ENCODE data around the gene CTXND1. TPM values are rescaled to one million over a fixed set of nuclear protein-coding genes. Genes with fewer than 3 reads are reported as not detected.
A peak's percentile ranks its signal among the peaks of the same experiment; 100 is the strongest.

The CTXND1 gene
- total RNA-seq, 1 experiment from 2014 or later, result under 0.01 TPM

GRCh38 chr15:80210611-80211573, 41.1 kb downstream of the CTXND1 start:
- no peak for DNase-seq (ENCODE audit: low read depth)

DNA sequence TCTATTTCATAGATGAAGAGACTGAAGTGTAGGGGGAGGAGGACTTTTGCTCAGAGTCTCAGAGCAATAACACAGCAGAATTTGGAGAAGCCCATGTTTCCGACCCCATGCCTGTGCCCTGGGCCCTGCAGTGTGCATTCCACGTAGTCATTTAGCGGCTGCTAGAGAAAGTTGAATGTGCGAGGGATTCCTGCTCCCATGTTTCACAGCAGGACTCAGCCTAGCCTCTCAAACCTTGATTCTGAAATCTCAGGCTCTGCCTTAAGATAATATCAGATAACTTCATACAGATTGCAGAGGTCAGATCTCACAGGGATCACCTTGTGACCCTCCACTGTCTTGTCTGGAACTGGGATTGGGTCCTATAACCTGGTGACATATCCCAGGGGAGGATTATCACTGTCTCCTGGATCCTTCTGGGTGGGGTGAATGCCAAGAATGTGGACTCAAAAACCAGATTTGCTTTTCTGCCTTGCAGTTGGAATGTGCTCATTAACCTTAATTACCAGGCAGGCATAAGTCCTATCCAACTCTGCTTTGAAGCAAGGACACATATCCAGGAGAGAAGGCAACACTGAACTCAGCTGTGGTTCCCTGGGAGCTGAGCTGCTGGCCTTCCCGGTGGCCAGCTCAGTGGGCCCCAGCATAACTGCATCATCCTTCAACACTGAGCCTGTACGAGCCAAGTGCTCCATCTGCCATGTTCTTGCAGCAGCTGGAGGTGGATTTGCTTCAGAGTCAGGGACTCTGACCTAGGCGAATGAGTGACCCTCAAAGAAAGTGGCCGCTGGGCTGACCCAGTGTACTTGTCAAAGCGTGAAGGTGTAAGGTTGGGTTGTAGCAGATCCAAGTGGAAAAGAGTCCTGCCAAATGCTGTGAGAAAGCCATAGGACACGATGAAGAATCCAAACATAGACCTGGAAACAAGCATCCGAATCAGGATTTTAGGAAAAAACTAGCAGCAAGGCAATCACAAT, 43.0 kb downstream of the CTXND1 start:
- DNase-seq (ENCODE audit: low read depth), result no peak

DNA sequence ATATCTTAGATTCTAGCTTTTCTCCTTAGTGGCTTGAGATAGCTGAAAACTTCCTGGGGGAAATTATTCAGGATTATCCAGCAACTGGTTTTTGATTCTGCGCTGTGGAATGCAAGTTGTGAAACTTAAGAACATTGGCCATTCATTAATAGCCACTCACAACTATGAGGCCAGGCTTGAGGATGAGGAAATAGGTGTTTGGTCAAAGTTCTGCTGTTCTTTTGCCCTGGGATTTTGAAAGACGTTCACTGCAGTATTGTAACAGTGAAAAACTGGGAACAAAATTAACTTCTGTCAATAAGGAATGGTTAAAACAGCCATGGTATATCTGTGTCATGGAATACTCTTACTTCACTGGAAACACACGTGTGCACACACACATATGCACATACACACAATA, 44.1 kb downstream of the CTXND1 start:
- no peak for DNase-seq (ENCODE audit: low read depth)

- DNase-seq (ENCODE audit: low read depth), result no peak
These were observed 47.8 kb downstream of the CTXND1 start for GRCh38 chr15:80204231-80204630.

GRCh38 chr15:80203361-80203885, 48.6 kb downstream of the CTXND1 start:
- DNase-seq (ENCODE audit: low read depth), result no peak

GRCh38 chr15:80202641-80203360, 49.2 kb downstream of the CTXND1 start:
- no peak for DNase-seq (ENCODE audit: low read depth)

GRCh38 chr15:80202016-80202315, 50.0 kb downstream of the CTXND1 start:
- no peak for DNase-seq (ENCODE audit: low read depth)

- DNase-seq (ENCODE audit: low read depth), result no peak
These were observed 50.6 kb downstream of the CTXND1 start for GRCh38 chr15:80201256-80202015.

GRCh38 chr15:80199869-80200268, 52.1 kb downstream of the CTXND1 start:
- DNase-seq (ENCODE audit: low read depth), result no peak

DNA sequence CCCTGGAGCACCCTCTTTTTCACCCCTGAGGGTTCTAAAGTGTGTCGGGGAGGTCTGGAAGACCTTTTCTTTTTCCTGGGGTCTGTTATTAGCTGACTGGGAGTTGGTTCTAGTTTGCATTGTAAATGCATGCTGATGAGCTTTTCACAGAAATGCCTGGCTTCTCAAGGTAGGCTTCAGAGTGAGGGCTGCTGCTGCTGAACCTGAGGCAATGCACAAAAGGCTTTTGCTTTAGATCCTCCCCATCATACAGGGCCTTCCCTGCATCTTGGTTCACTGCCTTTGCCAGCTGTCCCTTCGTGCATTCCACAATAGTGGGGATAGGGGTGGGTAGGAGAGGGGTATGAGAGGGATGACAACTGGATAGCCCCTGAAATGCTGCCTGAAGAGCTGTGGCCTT, 52.6 kb downstream of the CTXND1 start:
- DNase-seq (ENCODE audit: low read depth), result no peak

- DNase-seq (ENCODE audit: low read depth), result no peak
These were observed 57.1 kb downstream of the CTXND1 start for GRCh38 chr15:80194914-80195313.

- no peak for DNase-seq (ENCODE audit: low read depth)
These were observed 57.8 kb downstream of the CTXND1 start for GRCh38 chr15:80194186-80194585.

DNA sequence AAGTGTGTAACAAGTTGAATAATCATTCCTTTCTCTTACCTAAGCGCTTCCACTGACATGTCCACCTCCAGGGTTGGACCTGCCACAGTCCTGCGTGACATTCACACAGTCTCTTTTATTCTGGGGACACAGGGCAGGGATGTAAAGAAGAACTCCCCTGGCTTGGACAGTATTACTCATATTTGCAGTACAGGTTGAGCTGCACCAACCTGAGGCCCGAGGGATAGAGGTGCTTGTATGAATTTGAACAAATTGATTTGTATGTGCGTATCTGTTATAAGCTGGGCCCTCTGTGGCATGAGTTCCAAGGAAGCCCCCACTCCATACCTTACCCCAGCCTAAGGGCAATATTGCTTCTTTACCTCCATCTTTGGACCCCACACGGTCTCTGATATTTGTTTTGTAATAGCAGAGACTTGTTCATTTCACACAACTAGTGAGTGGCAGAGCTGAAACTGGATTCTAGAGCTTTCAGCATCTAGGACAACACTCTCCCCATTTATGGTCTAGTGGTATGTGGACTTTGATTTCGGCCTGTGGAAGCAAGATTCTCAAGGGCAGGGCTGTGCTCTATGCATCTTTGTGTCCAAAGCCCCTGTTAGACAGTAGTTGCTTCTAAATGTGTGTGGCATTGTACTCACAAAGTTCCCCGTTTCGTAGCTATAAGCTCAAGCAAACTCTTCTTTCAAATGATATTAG, 60.0 kb downstream of the CTXND1 start:
- no peak for DNase-seq (ENCODE audit: low read depth)

GRCh38 chr15:80191198-80191597, 60.8 kb downstream of the CTXND1 start:
- no peak for DNase-seq (ENCODE audit: low read depth)

DNA sequence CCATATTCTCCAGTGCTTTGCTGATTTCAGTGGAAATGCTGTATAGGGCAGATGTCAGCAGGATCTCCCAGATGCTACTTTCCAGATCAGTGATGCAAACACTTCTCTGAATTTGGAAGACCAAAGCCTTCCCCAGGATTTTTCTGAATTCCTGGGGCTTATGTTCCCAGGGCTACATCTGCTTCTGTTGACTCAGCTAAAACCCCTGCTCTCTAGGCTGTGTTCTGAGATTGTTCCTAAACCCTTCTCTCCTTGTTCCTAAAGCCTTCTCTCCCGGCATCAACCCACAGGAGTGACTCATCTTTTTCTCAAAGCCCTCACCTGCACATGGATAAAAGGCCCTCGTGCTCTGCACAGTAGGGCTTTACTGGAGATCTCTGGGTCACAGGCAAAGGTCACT, 63.8 kb downstream of the CTXND1 start:
- peak; percentile 41 for DNase-seq (ENCODE audit: low read depth)

- no peak for DNase-seq (ENCODE audit: low read depth)
These were observed 65.4 kb downstream of the CTXND1 start for GRCh38 chr15:80186597-80186996.

GRCh38 chr15:80186066-80186465, 65.9 kb downstream of the CTXND1 start:
- no peak for DNase-seq (ENCODE audit: low read depth)

GRCh38 chr15:80185152-80185551, 66.9 kb downstream of the CTXND1 start:
- no peak for DNase-seq (ENCODE audit: low read depth)

DNA sequence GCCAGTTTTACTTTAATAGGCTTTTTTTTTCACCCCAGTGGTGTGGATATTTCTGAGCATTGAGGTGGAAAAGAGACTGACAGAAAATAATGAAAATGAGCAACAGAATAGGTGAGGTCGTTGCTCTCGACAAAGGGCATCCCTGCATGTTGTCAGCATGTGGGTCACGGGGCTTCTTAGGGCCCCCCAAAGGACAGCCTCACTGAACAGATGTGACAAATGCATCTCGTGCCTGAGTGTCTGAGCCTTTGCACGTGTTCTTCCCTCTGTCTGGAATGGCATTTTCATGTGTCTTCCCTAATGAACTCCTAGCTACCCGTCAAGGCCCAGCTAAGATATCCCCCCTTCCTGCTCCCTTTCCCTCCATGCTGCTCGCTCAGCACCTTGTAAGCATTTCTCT, 67.5 kb downstream of the CTXND1 start:
- DNase-seq (ENCODE audit: low read depth), result no peak

GRCh38 chr15:80183886-80184285, 68.1 kb downstream of the CTXND1 start:
- no peak for DNase-seq (ENCODE audit: low read depth)
